Measurements from ENCODE around the gene COPZ1.

- TF ChIP-seq CTCF (IDR thresholded peaks at IDR 0.05) (no peak), POLR2A (IDR thresholded peaks at IDR 0.05) (no peak)
These were observed 32.7 kb downstream of the COPZ1 start for GRCh38 chr12:54357506-54358190.

All from thyroid gland (tissue), 4 donors.